CD4-positive, alpha-beta T cell treated with Interleukin-15 for 4 hours (primary cell): ENCODE data around the gene INPP4A.
"Not testable (repeated sequence)": the region's sequence is repeated elsewhere in the genome, so short reads cannot be mapped to it uniquely, and the experiment has no call there.

Source experiments
- DNase-seq: peaks from one replicate; pipeline ENCODE4 v3.0.0-alpha.2; 2020; ENCODE audit warnings: low spot score

INPP4A gene

GRCh38 chr2:98586551-98587140, 142.0 kb downstream of the INPP4A start:
- DNase-seq: no peak

DNA sequence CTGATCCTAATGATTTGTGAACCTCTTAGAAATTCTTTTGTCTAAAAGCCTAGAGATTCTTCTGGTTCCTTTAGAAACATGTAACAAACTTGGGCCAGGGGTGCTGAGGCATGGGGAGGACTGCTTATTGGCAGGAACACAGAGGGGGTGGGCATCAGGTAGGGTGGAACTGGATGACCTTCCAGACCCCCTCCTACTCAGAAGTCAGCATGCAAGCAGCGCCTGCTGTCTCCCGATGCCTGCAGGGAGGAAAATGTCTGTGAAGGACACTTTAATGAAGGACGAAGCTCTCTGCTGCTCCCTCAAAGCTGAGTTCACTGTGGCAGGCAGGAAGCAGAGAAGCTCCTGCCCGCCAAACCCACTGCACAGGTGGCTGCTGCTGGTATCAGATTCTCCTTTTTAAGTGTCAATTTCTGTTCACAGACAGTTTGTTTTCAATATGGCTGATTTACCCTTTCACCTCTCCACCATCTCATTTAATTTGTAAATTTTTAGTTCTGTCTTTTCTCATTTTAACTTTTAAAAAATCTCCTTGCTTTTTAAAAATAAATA, 144.3 kb downstream of the INPP4A start:
- no peak for DNase-seq

DNA sequence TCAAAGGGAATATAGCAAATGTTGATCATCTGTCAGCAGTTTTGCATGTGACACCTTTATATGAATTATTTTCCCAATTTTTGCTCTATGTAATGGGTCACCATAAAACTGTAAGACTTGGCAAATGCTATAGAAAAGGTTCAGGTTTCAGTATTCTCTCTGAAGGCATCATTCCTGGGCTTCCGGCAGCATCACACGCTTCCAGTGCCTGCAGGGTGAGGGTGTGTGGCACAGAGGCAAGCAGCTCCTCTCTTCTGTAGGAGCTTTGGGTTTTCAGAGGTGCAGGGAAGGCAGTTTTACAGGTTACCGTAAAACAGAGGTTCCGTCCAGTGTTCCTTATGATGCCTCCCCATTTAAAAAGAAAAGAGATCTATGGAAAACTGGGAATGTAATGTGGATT, 144.8 kb downstream of the INPP4A start:
- DNase-seq: no peak

GRCh38 chr2:98592565-98592964, 147.9 kb downstream of the INPP4A start:
- DNase-seq: no peak

- DNase-seq: not testable (repeated sequence)
Measured at GRCh38 chr2:98594665-98595064, 150.0 kb downstream of the INPP4A start.

- no peak for DNase-seq
Measured at GRCh38 chr2:98598781-98599428, 154.2 kb downstream of the INPP4A start.

DNA sequence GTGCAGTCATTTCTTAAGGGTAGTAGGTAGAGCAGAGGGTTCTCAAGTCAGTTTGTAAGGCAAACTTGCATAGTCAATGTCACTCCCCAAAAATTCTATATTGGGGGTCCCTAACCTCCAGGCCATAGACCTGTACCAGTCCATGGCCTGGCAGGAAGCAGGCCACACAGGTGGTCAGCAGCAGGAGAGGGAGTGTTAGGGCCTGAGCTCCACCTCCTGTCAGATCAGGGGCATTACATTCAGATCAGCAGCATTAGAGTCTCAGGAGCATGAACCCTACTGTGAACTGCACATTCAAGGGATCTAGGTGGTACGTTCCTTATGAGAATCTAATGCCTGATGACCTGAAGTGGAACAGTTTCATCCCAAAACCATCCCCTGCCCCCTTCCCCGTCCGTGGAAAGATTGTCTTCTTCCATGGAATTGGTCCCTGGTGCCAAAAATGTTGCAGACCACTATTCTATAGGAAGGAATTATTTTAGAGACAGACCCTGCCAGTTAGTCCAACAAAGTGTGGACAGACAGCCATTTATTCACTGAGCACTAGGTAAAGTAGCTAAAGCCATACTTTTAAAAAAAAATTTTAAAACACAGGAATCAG, 157.0 kb downstream of the INPP4A start:
- no peak for DNase-seq

- no peak for DNase-seq
Measured at GRCh38 chr2:98604547-98604946, 159.9 kb downstream of the INPP4A start.

GRCh38 chr2:98605076-98605475, 160.4 kb downstream of the INPP4A start:
- no peak for DNase-seq

GRCh38 chr2:98606431-98606830, 161.8 kb downstream of the INPP4A start:
- DNase-seq: no peak

GRCh38 chr2:98607104-98607503, 162.4 kb downstream of the INPP4A start:
- DNase-seq: no peak

GRCh38 chr2:98607741-98608115, 163.1 kb downstream of the INPP4A start:
- no peak for DNase-seq

DNA sequence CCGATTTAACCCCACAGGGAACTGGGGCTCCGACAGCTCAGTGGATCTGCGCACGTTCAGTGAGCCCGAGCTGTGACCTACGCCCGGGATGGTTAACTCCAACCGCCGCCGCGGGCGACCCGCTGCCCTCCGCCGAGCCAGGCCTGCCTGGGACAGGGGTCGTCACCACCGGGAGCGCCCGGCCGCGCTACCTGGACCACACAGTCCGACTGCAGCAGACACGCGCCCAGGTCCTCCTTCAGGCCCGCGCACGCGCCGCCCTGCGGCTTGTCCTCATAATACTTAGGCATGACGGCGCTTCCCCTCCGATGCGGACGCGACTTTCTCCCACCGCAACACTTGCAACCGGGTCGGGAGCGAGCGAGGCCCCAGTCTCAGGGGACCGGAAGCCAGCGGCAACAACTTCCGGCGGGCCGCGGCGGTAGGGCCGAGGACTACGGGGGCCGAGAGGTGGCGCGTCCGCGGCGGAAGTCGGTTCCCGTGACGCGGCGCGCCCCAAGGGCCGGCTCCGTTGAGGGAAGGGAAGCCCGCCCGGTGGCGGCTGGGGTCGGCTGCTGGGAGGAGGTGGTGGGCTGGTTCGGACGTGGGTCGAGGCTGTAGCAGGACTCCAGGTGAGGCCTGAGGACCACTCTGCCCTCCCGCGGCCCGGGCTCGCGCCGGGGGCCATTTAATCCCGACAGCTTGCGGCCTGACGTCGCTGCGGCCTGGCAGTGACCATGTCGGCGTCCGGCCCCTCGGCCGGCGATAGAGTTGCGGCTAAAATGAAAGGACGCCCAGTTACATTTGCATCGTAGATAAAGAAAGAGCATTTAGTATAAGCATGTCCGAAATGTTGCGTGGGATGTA, 163.7 kb downstream of the INPP4A start, which contains the start of the genes COA5 and UNC50:
TSS of gene COA5 (minus strand) at position 397 of the 846 bp plus-strand sequence. CDS start at position 290, 107 bp downstream.
TSS of gene UNC50 (plus strand) at position 474 of the 846 bp plus-strand sequence. CDS start 1,171 bp downstream, outside the sequence.
- DNase-seq: peak; percentile 89

DNA sequence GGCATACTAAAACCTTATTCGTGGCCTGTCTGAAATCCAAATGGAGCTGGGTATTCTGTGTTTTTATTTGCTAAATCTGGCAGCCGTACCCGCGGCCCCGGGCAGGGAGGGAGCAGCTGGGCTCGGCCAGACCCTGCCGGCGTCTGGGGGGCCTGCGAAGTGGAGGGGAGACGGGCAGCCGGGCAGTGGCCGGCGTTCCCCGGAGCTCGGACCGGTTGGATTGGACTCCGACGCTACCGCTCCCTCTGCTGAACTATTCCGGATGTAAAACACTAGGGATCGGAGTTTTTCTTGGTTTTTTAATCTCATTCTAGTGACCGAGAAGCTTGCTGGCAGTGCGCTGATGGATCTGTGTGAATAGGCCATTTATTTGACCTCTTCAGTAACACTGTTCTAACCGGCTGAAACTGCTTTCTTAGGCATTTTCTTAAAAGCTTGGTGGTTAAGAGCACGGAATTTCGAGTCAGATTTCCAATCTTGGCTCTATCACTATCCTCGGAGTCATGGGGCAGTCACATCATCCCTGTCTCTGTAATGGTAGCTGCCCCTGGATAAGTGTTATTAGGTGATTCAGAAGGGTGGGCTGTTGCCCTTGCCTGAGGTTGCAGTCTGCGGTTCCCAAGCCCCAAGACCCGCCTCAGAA, 164.4 kb downstream of the INPP4A start:
- no peak for DNase-seq

GRCh38 chr2:98614024-98614739, 169.5 kb downstream of the INPP4A start:
- no peak for DNase-seq

DNA sequence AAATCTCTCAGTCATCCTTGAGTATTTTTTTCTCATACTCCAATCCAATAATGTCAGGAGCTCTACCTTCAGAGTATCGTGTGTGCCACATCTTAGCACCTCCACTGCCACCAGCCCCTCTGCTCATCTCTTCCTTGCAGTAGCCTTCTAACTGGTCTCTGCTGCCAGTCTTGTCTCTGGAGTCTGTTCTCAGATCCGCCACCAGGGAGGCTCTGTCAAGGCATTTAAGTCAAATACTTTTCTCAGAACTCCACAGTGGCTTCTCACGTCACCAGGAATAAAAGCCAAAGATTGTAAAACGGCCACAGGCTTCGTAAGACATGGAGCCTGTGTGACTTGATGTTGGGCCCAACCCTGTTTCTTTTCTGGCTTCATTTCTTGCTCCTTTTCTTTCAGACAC, 170.8 kb downstream of the INPP4A start:
- no peak for DNase-seq

DNA sequence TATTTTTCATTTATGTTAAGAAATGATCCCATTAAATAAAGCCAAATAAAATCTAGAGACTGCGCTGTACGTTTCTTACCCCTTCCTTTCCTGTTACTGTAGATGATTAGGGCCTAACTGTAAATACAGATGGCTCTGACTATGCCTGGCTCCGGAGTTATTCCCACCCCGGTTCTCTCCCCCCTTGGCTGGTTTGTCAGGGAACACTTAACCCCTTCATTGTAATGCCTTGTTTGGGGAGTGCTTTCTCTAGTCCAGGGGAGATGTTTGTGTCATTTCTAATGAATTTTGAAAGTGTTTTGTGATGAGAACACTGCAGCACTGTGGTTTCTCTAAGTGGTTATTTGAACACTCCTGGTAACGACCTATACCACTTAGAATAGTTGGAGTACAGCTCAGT, 172.5 kb downstream of the INPP4A start:
- no peak for DNase-seq

GRCh38 chr2:98623657-98624056, 179.0 kb downstream of the INPP4A start:
- DNase-seq: no peak

DNA sequence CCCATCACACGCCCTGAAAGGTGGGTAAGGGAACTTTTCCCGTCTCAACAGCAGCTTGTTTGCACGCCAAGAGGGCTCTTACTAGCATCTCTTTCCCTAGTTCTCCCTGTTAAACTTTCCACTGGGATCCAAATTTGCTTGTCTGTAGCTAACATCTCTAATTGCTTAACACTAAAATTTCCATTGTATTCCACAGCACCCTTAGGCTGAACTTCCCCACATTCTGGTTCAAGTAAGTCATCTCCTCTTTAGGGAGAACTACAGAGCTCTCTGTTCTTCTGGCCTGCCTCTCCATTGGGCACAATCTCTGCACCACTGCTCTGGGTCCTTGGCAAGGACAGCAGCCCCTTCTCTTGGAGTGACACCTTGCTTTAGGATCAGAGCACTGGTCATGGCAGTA, 187.7 kb downstream of the INPP4A start:
- no peak for DNase-seq

- peak; percentile 63 for DNase-seq
Measured at GRCh38 chr2:98634406-98635092, 189.9 kb downstream of the INPP4A start.
